ENCODE results near the gene PRKN. TPM values are rescaled to one million over a fixed set of nuclear protein-coding genes. Genes with fewer than 3 reads are reported as not detected.

PRKN gene
- total RNA-seq, 1 donor from 2014 or later = 5.7 TPM

DNA sequence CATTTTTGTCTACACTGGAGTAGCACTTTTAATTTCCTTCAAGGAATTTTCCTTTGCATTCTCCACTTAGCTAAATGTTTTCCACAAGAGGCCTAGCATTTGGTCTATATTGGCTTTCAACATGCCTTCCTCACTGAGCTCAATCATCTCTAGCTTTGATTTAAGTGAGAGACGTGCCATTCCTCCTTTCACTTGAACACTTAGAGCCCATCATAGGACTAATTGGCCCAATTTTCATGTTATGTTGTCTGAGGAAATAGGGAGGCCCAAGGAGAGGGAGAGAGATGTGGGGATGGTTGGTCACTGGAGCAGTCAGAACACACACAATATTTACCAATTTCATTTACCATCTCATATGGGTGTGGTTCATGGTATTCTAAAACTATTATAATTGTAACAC lies 645.0 kb downstream of the PRKN start:
- Mint-ChIP-seq H3K36me3 (ENCODE audit: low read depth) (no peaks in the 10 kb centered on the region), H3K9me3 (ENCODE audit: low read depth) (peaks cover 14% of the 10 kb centered on the region), H3K27ac (ENCODE audit: unreplicated experiment) (no peak overlapping the region), H3K27me3 (ENCODE audit: low read depth) (no peaks in the 10 kb centered on the region), H3K4me1 (ENCODE audit: low read depth) (no peaks in the 10 kb centered on the region), H3K4me3 (ENCODE audit: unreplicated experiment) (no peak overlapping the region)
- DNase-seq (ENCODE audit: low spot score) = no peak
- TF ChIP-seq, protein P1, sequence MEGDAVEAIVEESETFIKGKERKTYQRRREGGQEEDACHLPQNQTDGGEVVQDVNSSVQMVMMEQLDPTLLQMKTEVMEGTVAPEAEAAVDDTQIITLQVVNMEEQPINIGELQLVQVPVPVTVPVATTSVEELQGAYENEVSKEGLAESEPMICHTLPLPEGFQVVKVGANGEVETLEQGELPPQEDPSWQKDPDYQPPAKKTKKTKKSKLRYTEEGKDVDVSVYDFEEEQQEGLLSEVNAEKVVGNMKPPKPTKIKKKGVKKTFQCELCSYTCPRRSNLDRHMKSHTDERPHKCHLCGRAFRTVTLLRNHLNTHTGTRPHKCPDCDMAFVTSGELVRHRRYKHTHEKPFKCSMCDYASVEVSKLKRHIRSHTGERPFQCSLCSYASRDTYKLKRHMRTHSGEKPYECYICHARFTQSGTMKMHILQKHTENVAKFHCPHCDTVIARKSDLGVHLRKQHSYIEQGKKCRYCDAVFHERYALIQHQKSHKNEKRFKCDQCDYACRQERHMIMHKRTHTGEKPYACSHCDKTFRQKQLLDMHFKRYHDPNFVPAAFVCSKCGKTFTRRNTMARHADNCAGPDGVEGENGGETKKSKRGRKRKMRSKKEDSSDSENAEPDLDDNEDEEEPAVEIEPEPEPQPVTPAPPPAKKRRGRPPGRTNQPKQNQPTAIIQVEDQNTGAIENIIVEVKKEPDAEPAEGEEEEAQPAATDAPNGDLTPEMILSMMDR (IDR thresholded peaks at IDR 0.05) = no peak

DNA sequence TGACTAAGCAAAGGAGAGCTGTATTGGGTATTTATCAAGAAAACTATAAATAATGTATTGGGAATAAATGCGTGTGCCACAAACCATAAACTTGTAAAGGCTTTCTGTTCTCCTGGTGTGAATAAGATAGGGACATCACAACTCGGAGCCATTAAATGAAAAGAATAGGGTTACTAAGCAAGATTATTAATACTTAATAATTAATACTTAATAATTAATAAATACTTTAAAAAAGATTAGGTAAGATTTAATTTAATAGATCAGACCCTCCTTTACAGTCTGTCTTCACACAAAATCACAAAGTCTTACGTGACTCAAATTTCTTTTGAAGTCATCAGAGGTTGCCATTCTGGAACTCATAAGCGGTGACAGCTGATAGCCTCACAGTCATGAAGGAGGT lies 648.9 kb downstream of the PRKN start:
- Mint-ChIP-seq H3K27ac (ENCODE audit: unreplicated experiment) (no peak overlapping the region), H3K4me3 (ENCODE audit: unreplicated experiment) (no peak overlapping the region), H3K4me1 (ENCODE audit: low read depth) (no peaks in the 10 kb centered on the region), H3K9me3 (ENCODE audit: low read depth) (peaks cover 14% of the 10 kb centered on the region), H3K36me3 (ENCODE audit: low read depth) (no peaks in the 10 kb centered on the region), H3K27me3 (ENCODE audit: low read depth) (no peaks in the 10 kb centered on the region)
- no peak for DNase-seq (ENCODE audit: low spot score)
- TF ChIP-seq, protein P1 (IDR thresholded peaks at IDR 0.05) = no peak

DNA sequence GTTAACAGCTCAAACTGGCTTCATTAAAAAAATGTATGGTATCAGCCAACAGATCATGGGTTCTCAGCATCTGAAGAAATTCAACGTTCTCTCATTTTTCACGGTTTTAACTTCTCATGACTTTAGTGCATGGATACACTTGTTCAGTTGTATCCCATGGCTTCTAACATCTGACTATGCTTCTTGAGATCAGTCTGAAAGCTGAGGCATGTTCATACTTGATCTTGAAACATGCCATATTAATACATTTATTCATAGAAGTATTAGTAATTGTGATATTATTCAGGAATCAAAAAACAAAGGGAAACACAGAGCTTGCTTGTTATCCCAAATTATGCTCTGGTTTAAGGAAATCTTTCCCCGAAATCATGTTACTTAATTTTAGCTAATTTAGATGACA lies 649.4 kb downstream of the PRKN start:
- Mint-ChIP-seq H3K27me3 (ENCODE audit: low read depth) (no peaks in the 10 kb centered on the region), H3K4me1 (ENCODE audit: low read depth) (no peaks in the 10 kb centered on the region), H3K36me3 (ENCODE audit: low read depth) (no peaks in the 10 kb centered on the region), H3K27ac (ENCODE audit: unreplicated experiment) (no peak overlapping the region), H3K9me3 (ENCODE audit: low read depth) (peaks cover 14% of the 10 kb centered on the region), H3K4me3 (ENCODE audit: unreplicated experiment) (no peak overlapping the region)
- TF ChIP-seq, protein P1 (IDR thresholded peaks at IDR 0.05) = no peak
- DNase-seq (ENCODE audit: low spot score) = no peak

DNA sequence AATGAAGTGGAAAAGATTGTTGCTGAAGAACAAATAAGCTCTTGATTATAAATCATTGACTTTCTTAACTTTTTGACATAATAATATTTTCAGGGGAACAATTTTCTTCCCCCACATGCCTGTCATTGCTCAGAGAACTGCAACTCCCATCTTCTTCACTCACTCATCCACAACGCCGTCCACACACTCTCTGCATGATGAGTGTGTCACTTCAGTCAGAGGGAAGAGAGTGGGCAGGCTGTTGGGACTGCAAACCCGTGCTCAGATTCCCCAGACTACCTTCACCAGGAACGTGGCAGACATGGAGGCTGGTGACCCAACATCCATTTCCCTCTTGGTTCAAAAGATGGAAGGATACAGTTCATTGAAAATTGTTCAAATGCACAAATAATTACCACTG lies 650.8 kb downstream of the PRKN start:
- H3K27me3 Mint-ChIP-seq (ENCODE audit: low read depth) = no peaks in the 10 kb centered on the region
- no peaks in the 10 kb centered on the region for H3K4me1 Mint-ChIP-seq (ENCODE audit: low read depth)
- TF ChIP-seq, protein P1 (IDR thresholded peaks at IDR 0.05) = no peak
- H3K9me3 Mint-ChIP-seq (ENCODE audit: low read depth) = peaks cover 9% of the 10 kb centered on the region
- H3K36me3 Mint-ChIP-seq (ENCODE audit: low read depth) = no peaks in the 10 kb centered on the region
- DNase-seq (ENCODE audit: low spot score) = no peak
- no peak overlapping the region for H3K27ac Mint-ChIP-seq (ENCODE audit: unreplicated experiment)
- H3K4me3 Mint-ChIP-seq (ENCODE audit: unreplicated experiment) = no peak overlapping the region

DNA sequence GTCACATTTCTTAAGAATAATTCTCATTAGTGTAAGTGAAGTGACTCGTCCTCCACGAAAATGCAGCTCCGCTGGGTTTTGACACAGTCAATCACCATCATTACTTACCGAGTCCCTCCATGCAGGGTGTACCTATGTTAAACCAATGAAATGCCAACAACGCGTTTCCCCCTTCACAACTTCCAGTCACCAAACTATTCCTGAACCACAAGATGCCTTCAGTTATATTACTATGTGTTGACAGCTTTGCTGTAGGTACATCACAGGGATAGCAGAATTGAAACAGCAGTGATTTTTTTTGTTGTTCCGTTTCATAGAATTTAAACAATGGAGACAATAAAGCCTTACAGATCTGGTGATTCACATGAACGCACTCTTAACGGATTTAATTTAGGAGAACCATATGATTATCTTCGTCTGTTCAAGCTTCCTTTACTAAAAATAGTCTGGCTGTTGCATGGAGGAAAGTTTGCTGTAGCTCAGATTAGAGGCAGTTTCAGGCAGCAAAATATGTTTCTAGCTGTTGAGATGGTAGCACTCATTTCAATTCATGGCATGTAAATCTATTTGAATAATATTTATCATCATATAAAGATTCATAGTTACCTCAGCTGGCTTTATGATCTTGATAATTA lies 652.8 kb downstream of the PRKN start:
- H3K4me1 Mint-ChIP-seq (ENCODE audit: low read depth) = no peaks in the 10 kb centered on the region
- peaks cover 7% of the 10 kb centered on the region for H3K9me3 Mint-ChIP-seq (ENCODE audit: low read depth)
- DNase-seq (ENCODE audit: low spot score) = no peak
- no peaks in the 10 kb centered on the region for H3K27me3 Mint-ChIP-seq (ENCODE audit: low read depth)
- no peaks in the 10 kb centered on the region for H3K36me3 Mint-ChIP-seq (ENCODE audit: low read depth)
- no peak overlapping the region for H3K27ac Mint-ChIP-seq (ENCODE audit: unreplicated experiment)
- TF ChIP-seq, protein P1 (IDR thresholded peaks at IDR 0.05) = no peak
- H3K4me3 Mint-ChIP-seq (ENCODE audit: unreplicated experiment) = no peak overlapping the region
